ENCODE data around the gene COL15A1. TPM values are rescaled to one million over a fixed set of nuclear protein-coding genes. Genes with fewer than 3 reads are reported as not detected.

COL15A1 gene
- total RNA-seq, 2 donors from 2014 or later, result 73.3 to 75.0 TPM

DNA sequence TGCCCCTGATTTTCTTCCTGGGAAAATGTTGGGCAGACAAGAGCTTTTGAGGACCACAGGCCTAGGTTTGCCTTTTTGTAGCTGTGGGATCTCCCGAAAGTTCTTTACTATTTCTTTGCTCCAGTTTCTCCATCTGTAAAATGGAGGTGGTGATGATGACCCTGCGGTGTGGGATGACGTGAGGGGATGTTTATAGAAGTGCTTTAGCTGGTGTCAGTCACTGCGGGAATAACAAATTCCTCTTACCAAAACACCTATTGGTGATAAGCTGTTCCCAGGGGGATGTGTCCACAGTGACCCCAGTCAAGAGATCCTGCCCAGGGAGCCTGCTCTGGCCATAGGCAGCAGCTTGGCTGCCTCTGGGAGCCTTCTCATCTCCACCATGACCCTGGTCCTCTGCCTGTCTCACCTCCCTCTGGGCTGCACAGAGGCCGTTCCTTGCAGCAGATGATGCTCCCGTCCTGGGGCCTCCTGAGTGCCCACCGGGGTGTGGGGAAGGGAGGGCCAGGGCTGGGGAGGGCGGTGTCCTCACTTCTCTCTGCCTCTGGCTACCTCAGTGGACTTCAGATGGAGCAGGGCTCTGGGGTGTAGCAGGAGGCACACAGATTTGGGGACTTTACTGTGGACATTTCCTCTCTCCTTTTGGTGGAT lies 77.2 kb downstream of the COL15A1 start:
- ATAC-seq, result no peak
- intact Hi-C loops (cut with DNase I), result no loop called here
- DNase-seq, result no peak

DNA sequence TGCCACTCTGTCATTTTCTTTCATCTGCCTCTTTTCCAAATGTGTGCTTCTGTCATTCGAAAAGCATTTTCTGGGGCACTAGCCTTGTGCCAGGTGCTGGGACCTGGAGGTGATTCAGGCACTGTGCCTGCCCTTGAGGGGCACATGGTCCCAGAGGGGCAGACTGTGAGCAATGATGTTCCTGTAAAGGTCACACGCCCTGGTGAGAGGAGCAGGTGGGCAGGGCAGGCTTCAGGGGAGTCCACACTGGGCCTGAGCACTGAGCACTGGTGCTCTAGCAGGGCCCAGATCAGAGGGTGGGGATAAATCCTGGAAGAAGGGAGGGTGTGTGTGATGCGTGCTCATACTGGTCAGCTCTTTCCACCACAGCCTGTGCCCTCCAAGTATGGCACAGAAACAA lies 77.8 kb downstream of the COL15A1 start:
- ATAC-seq (no peak), DNase-seq (no peak)
- intact Hi-C loops (cut with DNase I), result no loop called here

DNA sequence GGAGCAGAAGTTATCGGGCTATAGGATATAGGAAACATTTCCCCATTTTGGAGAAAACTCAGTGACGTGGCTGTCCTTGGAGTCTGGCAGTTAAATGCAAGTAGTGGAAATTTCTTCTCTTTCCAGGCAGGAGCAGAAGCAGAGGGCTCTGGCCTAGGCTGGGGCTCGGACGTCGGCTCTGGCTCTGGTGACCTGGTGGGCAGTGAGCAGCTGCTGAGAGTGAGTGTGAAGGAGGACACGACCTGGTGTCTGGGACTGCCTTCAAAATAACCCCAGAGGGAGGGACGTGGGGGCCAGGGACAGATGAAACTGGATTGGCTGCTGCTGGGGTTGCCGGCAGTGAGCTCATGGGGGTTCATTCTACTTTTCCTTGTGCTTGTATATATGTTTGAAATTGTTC lies 79.5 kb downstream of the COL15A1 start:
- intact Hi-C loops (cut with DNase I), result no loop called here
- no peak for DNase-seq
- peak; percentile 25 to 67 for ATAC-seq

DNA sequence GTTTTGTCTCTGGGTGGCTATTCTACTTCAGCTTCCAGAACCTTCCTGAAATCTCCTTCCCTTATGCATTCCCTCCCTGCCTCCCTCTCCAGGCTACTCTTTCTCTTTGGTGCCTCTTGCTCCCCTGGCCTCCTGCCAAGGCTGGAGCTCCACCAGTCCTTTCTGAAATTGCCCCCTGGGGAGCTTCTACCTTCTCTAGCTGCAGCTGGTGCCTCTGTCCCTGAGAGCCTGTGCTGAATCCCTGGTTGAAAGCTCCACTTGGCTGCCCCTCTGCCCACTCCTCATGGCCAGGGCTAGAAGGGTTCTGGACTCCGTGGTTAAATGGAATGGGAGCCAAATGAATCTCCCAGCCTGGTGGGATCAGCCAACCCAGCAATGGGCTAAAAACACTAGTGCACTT lies 80.1 kb downstream of the COL15A1 start:
- intact Hi-C loops (cut with DNase I), result no loop called here
- peak; percentile 51 for DNase-seq
- ATAC-seq, result peak in 1 of 2 donors; percentile 57

DNA sequence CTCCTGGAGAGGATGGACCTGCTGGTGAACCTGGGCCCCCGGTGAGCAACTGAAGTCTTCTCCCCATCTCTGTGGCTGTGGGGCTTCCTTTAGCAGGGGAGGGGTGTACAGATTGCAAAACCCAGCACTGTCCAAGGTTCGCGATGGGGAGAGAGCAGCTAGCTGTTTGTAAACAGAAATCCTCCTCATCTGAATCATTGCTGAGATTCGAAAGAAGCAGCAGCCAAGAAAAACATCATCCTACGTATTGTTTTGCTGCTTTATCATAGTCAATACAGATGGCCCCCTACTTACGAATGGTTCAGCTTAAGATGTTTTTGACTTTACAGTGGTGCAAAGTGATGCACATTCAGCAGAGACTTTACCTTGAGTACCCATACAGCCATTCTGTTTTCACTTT lies 81.3 kb downstream of the COL15A1 start:
- no peak for ATAC-seq
- no peak for DNase-seq
- intact Hi-C loops (cut with DNase I), result no loop called here

DNA sequence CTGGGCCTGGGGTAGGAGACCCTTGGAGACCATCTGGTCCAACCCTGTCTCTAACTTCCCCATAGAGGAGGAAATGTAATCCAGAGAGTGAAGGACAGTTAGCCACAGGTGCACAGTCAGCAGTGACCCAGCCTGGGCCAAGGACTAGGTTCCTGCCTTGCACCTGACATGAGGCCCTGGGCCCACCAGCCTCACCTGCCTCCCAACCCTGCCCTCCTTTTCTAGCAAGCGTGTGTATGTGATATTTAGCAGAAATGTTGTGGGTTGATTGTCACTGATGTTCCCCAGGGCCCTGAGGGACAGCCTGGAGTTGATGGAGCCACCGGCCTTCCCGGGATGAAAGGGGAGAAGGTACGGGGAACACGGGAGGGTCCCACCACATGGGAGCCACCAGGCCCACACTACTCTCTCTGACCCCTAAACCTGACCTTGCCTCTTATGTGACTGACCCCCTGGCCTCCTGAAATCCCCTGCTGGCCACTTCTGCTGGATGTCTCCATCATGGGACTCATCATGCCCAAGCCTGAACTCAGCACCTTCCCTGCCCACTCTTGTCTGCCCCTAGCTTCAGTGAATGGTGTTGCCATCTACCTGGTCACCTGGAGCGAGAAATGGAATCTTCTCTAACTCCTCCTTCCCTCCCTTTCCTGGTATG lies 82.0 kb downstream of the COL15A1 start:
- DNase-seq (no peak), ATAC-seq (no peak)
- intact Hi-C loops (cut with DNase I), result no loop called here

DNA sequence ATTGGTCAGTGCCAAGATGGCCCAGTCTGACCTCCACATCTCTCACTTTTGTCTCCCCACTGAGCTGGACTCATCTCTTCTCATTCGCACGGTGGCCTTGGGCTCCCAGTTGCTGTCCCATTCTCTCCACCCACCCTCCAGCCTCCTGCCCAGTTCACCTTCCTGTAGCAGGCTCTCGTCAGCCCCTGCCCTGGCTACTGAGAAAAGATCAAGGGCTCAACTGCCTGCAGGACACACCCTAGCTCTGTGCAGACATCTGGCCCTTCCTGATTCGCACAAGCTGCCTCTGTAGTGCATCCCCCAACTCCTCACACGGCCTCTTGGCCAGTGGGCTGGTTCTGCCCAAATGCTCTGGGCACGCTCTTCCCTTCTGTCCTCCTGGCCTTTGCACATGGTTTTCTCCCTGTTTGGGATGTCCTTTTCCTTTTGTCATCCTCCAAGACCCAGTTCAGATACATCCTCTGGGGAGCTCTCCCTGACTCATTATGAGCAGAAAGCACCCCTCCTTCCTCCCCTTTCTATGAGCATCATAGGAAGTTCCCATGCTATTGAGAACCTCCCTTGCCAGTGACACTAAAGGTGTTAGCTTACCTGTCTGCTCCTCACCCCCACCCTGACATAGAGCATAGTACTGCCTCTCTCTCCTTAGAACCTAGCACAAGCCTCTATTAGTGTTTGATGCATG lies 82.7 kb downstream of the COL15A1 start:
- ATAC-seq (no peak), DNase-seq (no peak)
- intact Hi-C loops (cut with DNase I), result no loop called here

DNA sequence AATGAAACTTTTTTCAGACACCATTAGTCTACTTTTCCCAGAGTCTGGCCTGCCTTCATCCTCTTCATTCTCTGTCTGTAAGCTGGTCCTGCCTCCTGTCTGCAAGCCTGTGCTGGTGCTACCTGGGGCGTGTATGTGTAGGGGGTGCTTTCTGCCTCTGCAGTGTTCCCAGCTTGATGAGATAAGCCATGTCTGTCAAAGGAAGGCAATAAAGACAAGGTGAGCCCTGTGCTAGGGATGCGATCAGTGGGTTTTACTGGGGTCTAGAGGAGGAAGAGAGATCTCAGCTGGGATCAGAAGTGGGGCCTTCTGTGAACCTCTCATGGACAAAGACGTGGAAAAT lies 83.2 kb downstream of the COL15A1 start:
- no peak for ATAC-seq
- no peak for DNase-seq
- intact Hi-C loops (cut with DNase I), result no loop called here

DNA sequence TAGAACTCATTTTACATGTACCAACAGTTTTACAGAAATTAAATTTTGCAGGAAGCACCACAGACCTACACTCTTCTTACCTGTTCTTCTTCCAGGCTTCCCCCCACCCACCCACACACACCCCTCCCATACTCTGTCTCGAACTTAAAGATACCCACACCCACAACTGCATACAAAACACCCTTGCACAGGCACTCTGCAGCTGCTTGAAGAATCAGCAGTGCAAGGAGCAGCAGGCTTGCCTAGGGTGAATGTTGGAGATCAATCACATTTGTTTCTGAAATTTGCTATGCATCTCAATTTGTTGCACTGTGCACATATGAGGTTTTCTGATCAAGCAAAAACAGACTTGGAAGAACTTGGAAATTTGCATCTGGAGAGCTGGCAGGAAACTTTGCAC lies 83.7 kb downstream of the COL15A1 start:
- no peak for DNase-seq
- intact Hi-C loops (cut with DNase I), result no loop called here
- ATAC-seq, result no peak

DNA sequence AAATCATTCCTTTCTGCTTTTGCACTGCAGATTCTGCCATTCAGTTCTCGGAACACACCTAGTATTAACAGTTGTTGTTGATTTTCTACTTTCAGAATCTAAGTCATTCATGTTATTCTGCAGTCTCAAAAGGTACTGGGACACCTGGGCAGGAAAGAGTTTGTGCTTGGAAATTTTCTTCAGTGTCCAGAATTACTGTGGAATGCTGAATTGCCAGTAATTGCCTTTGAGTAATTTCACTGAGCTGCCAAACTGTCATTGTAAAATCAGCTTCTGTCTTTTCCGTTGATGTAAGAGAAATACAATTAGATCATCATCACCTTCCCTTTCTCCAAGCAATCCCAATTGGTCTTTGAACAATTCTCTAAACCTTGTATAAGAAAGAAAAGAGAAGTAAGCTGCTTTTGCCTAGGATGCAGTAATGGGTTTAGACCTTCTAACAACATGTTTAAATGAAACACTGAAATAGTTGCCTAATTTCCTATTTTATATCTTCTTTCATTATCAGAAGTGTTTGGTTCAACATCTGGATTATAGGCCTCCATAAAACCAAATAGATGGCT lies 85.5 kb downstream of the COL15A1 start:
- DNase-seq (no peak), ATAC-seq (no peak)
- intact Hi-C loops (cut with DNase I), result no loop called here

DNA sequence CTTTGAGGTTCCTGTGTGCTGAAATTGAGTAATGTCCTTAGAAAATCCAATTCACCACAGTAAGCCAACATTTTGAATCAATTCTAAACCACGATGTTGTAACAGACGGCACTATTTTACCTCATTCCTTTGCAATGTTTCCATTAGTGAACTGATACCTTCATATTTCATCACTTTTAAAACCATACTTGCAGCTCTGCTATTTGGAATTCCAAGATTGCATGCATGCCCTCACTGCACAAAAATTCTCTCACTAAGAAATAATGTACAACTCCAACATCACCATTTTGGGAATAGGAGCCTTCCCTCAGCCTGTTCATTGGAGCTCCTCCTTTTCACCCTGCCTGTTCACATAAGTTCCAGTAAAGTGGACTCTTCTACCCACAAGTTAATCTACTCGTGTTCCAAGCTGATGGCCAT lies 86.4 kb downstream of the COL15A1 start:
- intact Hi-C loops (cut with DNase I), result no loop called here
- peak in 1 of 2 donors; percentile 69 for ATAC-seq
- no peak for DNase-seq

DNA sequence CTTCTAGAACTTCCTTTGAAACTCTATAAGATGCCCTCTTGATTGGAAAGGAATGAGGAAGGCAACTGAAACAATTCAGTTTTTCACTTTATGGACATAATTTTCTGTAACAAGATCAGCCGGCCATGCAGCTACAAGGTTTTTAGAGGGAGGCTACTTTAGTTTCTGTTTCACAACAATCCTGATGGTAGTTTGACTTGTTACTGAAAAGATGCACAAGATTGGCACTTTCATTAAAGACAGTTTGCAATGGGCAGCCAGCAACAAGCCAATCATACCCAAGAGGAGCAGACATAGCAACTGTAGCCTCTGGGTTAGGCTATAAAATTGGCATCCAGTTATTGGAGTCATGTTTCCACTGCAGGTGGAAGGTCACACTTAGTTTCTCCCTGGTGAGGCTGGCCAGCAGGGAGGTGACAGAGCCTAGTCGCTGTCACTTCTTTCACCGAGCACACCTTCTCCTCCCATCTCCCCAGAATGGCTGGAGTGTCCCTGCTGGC lies 87.0 kb downstream of the COL15A1 start:
- intact Hi-C loops (cut with DNase I), result no loop called here
- ATAC-seq (no peak), DNase-seq (no peak)

DNA sequence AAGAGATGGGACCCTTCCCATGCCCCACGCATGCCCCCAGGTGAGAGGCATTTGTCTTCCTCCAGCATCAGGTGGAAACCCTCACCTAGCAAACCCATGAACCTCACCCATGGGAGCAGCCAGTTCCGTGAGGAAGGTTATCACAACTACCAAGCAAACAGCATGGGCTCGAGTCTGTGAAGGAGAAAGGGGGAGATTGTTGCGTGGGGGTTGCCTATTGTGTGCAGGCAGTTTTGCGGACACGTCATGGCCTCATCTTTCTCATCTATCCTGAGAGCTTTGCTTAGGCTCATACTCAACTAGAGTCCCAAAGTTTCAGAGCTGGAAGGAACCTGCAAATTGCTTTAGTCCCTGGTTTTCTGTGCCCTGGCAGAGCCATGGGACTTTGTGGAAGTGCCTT lies 87.6 kb downstream of the COL15A1 start:
- DNase-seq (no peak), ATAC-seq (no peak)
- intact Hi-C loops (cut with DNase I), result no loop called here

DNA sequence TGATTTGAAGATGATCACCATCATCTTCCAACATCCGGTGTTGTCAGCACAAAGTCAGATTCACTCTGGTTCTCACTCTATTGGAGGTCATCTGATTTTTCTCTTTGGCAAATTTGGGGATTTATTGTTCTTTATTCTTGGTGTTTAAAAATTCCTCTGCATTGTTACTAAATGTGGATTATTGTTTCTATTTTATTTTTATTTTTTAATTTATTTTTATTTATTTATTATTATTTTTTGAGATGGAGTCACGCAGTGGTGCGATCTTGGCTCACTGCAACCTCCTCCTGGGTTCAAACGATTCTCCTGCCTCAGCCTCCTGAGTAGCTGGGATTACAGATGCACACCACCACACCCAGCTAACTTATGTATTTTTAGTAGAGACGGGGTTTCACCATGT lies 88.3 kb downstream of the COL15A1 start:
- DNase-seq (no peak), ATAC-seq (no peak)
- intact Hi-C loops (cut with DNase I), result no loop called here

DNA sequence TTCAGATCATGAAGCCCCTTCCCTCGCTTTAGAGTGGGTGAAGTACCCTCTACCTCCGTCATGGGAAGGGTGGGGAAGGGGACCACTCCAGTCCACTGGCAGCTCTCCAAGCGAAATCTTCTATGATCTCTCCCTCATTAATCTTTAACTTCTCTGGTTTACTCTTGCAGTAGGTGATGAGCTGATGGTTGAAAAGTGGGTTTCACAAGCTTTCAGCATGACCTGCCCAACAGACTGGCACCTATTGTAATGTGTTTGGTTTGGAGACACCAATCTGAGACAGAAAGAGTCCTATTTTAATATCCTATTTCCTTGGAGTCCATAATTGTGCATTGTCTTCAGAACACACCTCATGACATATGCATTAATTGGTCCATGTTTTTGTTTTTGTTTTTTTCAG lies 90.4 kb downstream of the COL15A1 start:
- intact Hi-C loops (cut with DNase I), result no loop called here
- no peak for DNase-seq
- no peak for ATAC-seq

DNA sequence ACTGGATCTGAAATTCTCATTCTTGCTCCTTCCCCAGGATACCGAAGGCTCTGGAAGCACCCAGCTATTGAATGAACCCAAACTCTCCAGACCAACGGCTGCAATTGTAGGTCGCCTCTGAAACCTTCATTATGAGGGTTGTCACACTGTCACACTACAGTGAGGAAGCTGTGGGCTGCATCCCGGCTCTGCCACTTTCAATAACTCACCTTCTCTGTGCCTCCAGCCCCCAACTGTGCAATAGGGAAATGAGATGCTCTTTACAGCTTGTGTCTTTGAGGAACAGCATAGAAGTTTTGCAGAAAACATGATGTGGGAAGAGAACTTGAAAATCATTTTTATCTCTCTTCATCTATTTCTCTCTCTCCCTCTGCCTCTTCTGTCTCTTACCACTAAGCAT lies 91.6 kb downstream of the COL15A1 start:
- ATAC-seq, result no peak
- intact Hi-C loops (cut with DNase I), result no loop called here
- DNase-seq, result no peak

DNA sequence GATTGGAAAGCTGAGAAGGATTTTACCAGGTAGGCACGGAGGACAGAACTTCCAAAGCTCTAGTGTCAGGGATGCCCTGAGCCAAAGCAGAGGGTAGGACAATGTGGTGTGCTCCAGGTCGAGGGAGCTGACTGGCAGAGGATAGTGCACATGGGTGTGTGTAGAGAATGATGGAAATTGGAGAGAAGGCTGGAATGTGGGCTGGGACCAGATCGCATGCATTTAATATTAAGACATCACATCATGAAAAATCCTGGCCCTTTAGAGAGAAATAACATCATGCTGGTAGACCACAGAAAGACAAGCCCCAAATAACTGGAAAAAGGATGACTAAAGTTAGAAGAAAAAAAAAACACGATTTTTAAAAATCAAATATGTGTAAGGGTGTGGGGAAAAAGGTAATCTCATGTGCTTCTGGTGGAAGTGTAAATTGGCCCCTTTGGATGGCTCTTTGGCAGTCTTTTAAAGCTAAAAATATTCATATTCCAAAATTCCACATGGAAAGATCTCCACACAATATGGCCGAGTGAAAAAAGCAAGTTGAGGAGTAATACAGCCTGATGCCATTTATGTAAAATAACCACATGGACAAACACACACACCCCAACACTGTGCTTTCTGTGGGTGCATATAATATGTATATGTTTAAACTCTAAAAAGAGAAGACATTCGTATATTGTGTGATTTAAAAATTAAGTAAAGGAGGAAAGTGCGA lies 94.2 kb downstream of the COL15A1 start:
- no peak for ATAC-seq
- intact Hi-C loops (cut with DNase I), result no loop called here
- no peak for DNase-seq

DNA sequence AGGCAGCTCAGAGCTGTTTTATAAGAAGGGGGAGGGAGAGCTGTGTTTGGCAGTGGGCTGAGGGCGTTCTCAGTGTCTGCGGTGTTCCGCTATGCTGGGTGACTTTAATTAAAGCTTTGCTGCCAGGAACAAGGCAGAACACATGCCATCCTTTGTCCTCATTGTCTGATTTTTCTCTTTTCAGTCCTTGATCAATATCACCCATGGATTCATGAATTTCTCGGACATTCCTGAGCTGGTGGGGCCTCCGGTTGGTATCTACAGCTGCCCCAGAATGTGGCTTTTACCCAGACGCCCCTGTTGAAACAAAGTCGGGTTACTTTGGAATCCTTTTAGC lies 94.7 kb downstream of the COL15A1 start:
- no peak for DNase-seq
- ATAC-seq, result no peak
- intact Hi-C loops (cut with DNase I), result no loop called here

DNA sequence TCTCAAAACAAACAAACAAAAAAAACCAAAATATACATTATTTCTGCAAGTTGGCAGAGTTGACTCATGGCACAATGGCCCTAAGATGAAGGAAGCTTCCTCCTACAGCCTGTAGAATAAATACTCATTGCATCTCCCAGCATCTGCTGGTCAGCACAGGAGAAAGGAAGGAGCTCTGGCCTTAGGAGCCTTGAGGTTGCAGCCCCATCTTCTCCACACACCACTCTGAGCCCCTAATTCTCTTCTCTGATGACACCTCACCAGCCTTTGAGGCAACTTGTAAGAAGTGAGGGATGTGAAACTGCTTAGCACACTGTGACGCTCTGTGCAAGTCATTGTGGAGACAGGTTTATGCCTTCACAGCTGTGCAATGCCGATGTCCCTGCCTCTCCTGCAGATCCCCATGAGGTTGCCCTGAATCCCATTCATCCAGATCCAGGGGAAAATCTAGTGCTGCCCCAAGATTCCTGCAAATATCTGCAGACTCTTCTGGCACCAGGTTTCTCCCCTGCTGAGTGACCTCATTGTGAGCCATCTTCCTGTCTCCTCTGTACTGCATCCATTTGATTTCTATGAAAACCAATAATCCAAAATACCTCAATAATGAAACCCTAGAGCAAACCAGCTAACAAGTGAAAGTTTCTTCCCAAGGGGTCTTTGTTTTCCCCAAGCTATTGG lies 95.9 kb downstream of the COL15A1 start:
- intact Hi-C loops (cut with DNase I), result no loop called here
- ATAC-seq, result no peak
- DNase-seq, result no peak
